HepG2 (cell line): ENCODE results near the gene ASXL1.

ENCODE experiments used
- EP300 ChIP-seq, 3 experiments: sonication (generic) in 1 of 3; formaldehyde crosslinking in 1 of 3; IDR thresholded peaks; 2 replicates each; pipeline versions ENCODE4 v1.5.1 to v1.6.1; 2011 to 2020; ENCODE audit warnings: low read depth in 2 of 3, low read length in 2 of 3, borderline replicate concordance in 1 of 3, improper control_type of control experiment in 1 of 3, mild to moderate bottlenecking in 1 of 3, missing genetic modification reagents in 1 of 3, moderate library complexity in 1 of 3
- EZH2 ChIP-seq: conservative IDR thresholded peaks from 2 replicates; pipeline ENCODE4 v1.6.1; 2012; ENCODE audit warnings: mild to moderate bottlenecking, low read depth, low read length, moderate library complexity
- FOXM1 ChIP-seq: sonication (generic); formaldehyde crosslinking; IDR thresholded peaks from 2 replicates; pipeline ENCODE4 v1.5.0; 2020; ENCODE audit warnings: missing genetic modification reagents
- KLF6 ChIP-seq: IDR thresholded peaks from 2 replicates; pipeline ENCODE4 v1.8.0; 2016; ENCODE audit warnings: missing biosample characterization, missing genetic modification reagents
- ZNF644 ChIP-seq: IDR thresholded peaks from 2 replicates; pipeline ENCODE4 v1.6.1; 2016; ENCODE audit warnings: low read depth
- TF ChIP-seq, protein P1 (sequence below): sonication (generic); formaldehyde crosslinking; IDR thresholded peaks from 2 replicates; pipeline ENCODE4 v1.5.0; 2020; ENCODE audit warnings: mild to moderate bottlenecking, missing genetic modification reagents, moderate library complexity
- TF ChIP-seq, protein P2 (sequence below): IDR thresholded peaks from 2 replicates; pipeline ENCODE4 v1.6.1; 2016; ENCODE audit warnings: low read depth, control low read depth

DNA sequence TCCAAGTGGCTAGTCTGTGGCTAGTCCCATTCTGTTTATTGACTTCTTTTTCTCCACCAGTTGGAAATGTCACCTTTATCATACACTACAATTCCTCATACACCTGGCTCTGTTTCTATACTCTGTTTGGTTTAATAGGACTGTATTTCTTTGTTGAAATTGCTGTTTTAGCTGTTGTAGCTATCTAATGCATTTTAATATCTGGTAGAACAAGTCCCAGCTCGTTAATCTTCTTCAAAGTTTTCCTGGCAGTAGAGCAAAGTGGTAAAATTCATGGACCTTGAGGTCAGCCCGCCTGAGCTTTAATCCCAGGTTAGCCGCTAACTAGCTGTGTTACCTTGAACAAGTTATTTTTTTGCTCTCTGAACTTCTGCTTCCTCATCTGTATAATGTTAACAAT is 9.9 kb upstream of the ASXL1 start:
- TF ChIP-seq FOXM1, result no peak
- TF ChIP-seq, protein P1, sequence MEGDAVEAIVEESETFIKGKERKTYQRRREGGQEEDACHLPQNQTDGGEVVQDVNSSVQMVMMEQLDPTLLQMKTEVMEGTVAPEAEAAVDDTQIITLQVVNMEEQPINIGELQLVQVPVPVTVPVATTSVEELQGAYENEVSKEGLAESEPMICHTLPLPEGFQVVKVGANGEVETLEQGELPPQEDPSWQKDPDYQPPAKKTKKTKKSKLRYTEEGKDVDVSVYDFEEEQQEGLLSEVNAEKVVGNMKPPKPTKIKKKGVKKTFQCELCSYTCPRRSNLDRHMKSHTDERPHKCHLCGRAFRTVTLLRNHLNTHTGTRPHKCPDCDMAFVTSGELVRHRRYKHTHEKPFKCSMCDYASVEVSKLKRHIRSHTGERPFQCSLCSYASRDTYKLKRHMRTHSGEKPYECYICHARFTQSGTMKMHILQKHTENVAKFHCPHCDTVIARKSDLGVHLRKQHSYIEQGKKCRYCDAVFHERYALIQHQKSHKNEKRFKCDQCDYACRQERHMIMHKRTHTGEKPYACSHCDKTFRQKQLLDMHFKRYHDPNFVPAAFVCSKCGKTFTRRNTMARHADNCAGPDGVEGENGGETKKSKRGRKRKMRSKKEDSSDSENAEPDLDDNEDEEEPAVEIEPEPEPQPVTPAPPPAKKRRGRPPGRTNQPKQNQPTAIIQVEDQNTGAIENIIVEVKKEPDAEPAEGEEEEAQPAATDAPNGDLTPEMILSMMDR, result no peak
- TF ChIP-seq ZNF644 (CRISPR knock-in tag), result no peak
- no peak for TF ChIP-seq EZH2
- TF ChIP-seq, protein P2, sequence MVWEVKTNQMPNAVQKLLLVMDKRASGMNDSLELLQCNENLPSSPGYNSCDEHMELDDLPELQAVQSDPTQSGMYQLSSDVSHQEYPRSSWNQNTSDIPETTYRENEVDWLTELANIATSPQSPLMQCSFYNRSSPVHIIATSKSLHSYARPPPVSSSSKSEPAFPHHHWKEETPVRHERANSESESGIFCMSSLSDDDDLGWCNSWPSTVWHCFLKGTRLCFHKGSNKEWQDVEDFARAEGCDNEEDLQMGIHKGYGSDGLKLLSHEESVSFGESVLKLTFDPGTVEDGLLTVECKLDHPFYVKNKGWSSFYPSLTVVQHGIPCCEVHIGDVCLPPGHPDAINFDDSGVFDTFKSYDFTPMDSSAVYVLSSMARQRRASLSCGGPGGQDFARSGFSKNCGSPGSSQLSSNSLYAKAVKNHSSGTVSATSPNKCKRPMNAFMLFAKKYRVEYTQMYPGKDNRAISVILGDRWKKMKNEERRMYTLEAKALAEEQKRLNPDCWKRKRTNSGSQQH, result no peak
- no peak for TF ChIP-seq KLF6 (CRISPR knock-in tag)
- no peak for TF ChIP-seq EP300 (IDR thresholded peaks at IDR 0.05; ENCODE audit: low read depth in 2 of 2, low read length in 2 of 2)
- no peak for TF ChIP-seq EP300 (CRISPR knock-in tag; IDR thresholded peaks at IDR 0.05; ENCODE audit: borderline replicate concordance)
